K562 (cell line): ENCODE results near the gene GRAMD1B. TPM values are rescaled to one million over a fixed set of nuclear protein-coding genes. Genes with fewer than 3 reads are reported as not detected.

ENCODE experiments used
- ATAC-seq: fragments of 200-7000 bp; cut with Tn5 transposase; 3 replicates; pipeline ENCODE4 v1.9.1; 2020; ENCODE audit warnings: moderate library complexity
- BruUV-seq: library from RNA; stranded (reverse); fragments of 400-500 nt; replicated peaks from 2 replicates; lab custom pipeline; 2021; lab: Mats Ljungman, UMichigan
- CTCF ChIA-PET: fragments of 300-600 bp; formaldehyde crosslinking; extraction: SDS; loops from one replicate; lab custom pipeline; 2021; ENCODE audit warnings: low intra/inter-chr PET ratio; lab: Yijun Ruan, JAX
- POLR2A ChIA-PET: fragments of 300-600, 350-650 bp; sonication (Branson Sonifier 250); formaldehyde crosslinking; extraction: SDS; loops from one replicate; lab custom pipeline; 2021; ENCODE audit warnings: antibody characterized with exemption, inconsistent platforms; lab: Yijun Ruan, JAX
- DNase-seq, 4 experiments: peaks; one replicate each; pipeline versions ENCODE4 v3.0.0 to v3.0.0-alpha.2; 2011 to 2018; ENCODE audit warnings: low spot score in 3 of 4, mixed read lengths in 3 of 4; ENCODE audit errors: extremely low read depth in 1 of 4
- FAIRE-seq: peaks from 2 replicates; lab custom pipeline; 2011; peaks lifted over from hg19 to GRCh38; lab: Jason Lieb, UNC
- H2AFZ ChIP-seq: 2 replicates; pipeline ENCODE4 v1.6.0; 2011; ENCODE audit warnings: low read depth, low read length, control low read depth, inconsistent platforms
- H3K27ac ChIP-seq: fragments of 200-600 bp; 3 replicates; pipeline ENCODE4 v1.8.0; 2011; ENCODE audit warnings: low read depth, mild to moderate bottlenecking, control low read depth, inconsistent platforms, low read length, moderate library complexity, mixed read lengths; ENCODE audit errors: extremely low read depth
- H3K27me3 ChIP-seq, 2 experiments: fragments of 300-600 bp in 1 of 2; 2 replicates in 1 of 2; 3 replicates in 1 of 2; pipeline versions ENCODE4 v1.6.0 to v1.8.0; 2011; ENCODE audit warnings: inconsistent platforms in 2 of 2, low read length in 2 of 2, mild to moderate bottlenecking in 1 of 2, mixed read lengths in 1 of 2, moderate library complexity in 1 of 2; ENCODE audit not compliant: control insufficient read depth in 2 of 2, insufficient read depth in 2 of 2
- H3K36me3 ChIP-seq: fragments of 300-600 bp; 3 replicates; pipeline ENCODE4 v1.8.0; 2011; ENCODE audit warnings: mild to moderate bottlenecking, low read length, inconsistent platforms; ENCODE audit not compliant: control insufficient read depth, insufficient read depth
- H3K4me1 ChIP-seq, 2 experiments: fragments of 200-600 bp in 1 of 2; replicated peaks in 1 of 2; 2 replicates in 1 of 2; 3 replicates in 1 of 2; pipeline versions ENCODE4 v1.5.1 to v1.8.0; 2011; ENCODE audit warnings: inconsistent platforms in 2 of 2, low read length in 2 of 2, mild to moderate bottlenecking in 1 of 2, mixed read lengths in 1 of 2, moderate library complexity in 1 of 2; ENCODE audit not compliant: control insufficient read depth in 2 of 2, insufficient read depth in 2 of 2
- H3K4me2 ChIP-seq: 2 replicates; pipeline ENCODE4 v1.6.1; 2011; ENCODE audit warnings: low read length, control low read depth, inconsistent platforms, mixed read lengths; ENCODE audit not compliant: insufficient read depth
- H3K4me3 ChIP-seq: fragments of 200-600 bp; sonication (generic), shearing (Covaris generic); 2 replicates; pipeline ENCODE4 v1.5.1; 2016; ENCODE audit warnings: control low read depth, inconsistent platforms
- H3K79me2 ChIP-seq: fragments of 200-600 bp; 3 replicates; pipeline ENCODE4 v1.8.0; 2011; ENCODE audit warnings: low read length, inconsistent platforms; ENCODE audit not compliant: control insufficient read depth, insufficient read depth
- H3K9ac ChIP-seq, 2 experiments: 2 replicates each; pipeline versions ENCODE4 v1.6.0 to v1.6.1; 2011; ENCODE audit warnings: low read depth in 2 of 2, low read length in 2 of 2, control low read depth in 1 of 2, inconsistent platforms in 1 of 2, mild to moderate bottlenecking in 1 of 2, mixed read lengths in 1 of 2; ENCODE audit not compliant: insufficient read depth in 1 of 2
- H3K9me1 ChIP-seq: one replicate; pipeline ENCODE4 v1.6.0; 2011; ENCODE audit warnings: inconsistent platforms, mild to moderate bottlenecking, low read length, moderate library complexity; ENCODE audit not compliant: control insufficient read depth, insufficient read depth
- H3K9me3 ChIP-seq: replicated peaks from 2 replicates; pipeline ENCODE4 v1.5.1; 2011; ENCODE audit warnings: low read depth, low read length, inconsistent platforms; ENCODE audit not compliant: control insufficient read depth, insufficient read depth
- H4K20me1 ChIP-seq: replicated peaks from 2 replicates; pipeline ENCODE4 v1.6.1; 2011; ENCODE audit warnings: low read length, inconsistent platforms, mixed read lengths; ENCODE audit not compliant: control insufficient read depth, insufficient read depth
- BHLHE40 ChIP-seq: IDR thresholded peaks from 2 replicates; pipeline ENCODE4 v1.6.1; 2011; ENCODE audit warnings: low read length, improper control_type of control experiment
- KDM5B ChIP-seq: fragments of 200-600 bp; sonication (generic); IDR thresholded peaks from 2 replicates; pipeline ENCODE4 v1.6.1; 2012; ENCODE audit warnings: low read depth, mild to moderate bottlenecking, moderate library complexity, low read length, control low read depth, inconsistent platforms; ENCODE audit not compliant: insufficient replicate concordance
- ZKSCAN8 ChIP-seq: fragments of 200-800 bp; sonication (Bioruptor generic); IDR thresholded peaks from 2 replicates; pipeline ENCODE4 v1.6.1; 2016; ENCODE audit warnings: missing genetic modification characterization, missing compliant biosample characterization
- ZNF75A ChIP-seq: fragments of 450-650 bp; formaldehyde crosslinking; IDR thresholded peaks from 2 replicates; pipeline ENCODE4 v1.4.0; 2020; ENCODE audit warnings: mild to moderate bottlenecking
- ZNF780A ChIP-seq: fragments of 250-450 bp; sonication (Bioruptor Pico); IDR thresholded peaks from 2 replicates; pipeline ENCODE4 v1.5.0; 2021; ENCODE audit warnings: mild to moderate bottlenecking
- WGBS: fragments of 100-300 bp; shearing (Covaris generic); methylation state at CpG from one replicate; pipeline ENCODE4 v1.1.6; 2016; ENCODE audit warnings: low coverage, mixed read lengths; ENCODE audit not compliant: insufficient coverage; ENCODE audit errors: missing lambda C conversion rate; 5-methylcytosine and 5-hydroxymethylcytosine counted together
- in situ Hi-C: fragments of 300-500 bp; cut with MboI; formaldehyde crosslinking; loops from 4 replicates; pipeline ENCODE4 v1.15.0; 2018; ENCODE audit warnings: inconsistent platforms, mixed read lengths
- intact Hi-C: fragments of 100-400 bp; cut with micrococcal nuclease; formaldehyde crosslinking; loops from 2 replicates; pipeline ENCODE4 v1.14.2; 2022
- polyA plus RNA-seq, 8 experiments: library from polyadenylated mRNA; depleted of rRNA in 4 of 8; stranded (reverse) in 5 of 8; unstranded in 3 of 8; fragments of >200 nt; fragmentation: Nextera tagmentation in 2 of 8; fragmentation: Illumina TruSeq in 1 of 8; extraction: Ambion mirVana in 2 of 8; extraction: Trizol in 1 of 8; gene quantifications; 2 replicates each; pipeline versions ENCODE4 v1.2.1 to v1.2.3, GENCODE V29; 2011 to 2014; ENCODE audit warnings: inconsistent platforms in 1 of 8, missing spikeins in 1 of 8
- total RNA-seq, 7 experiments: library from RNA; depleted of rRNA in 6 of 7; stranded (reverse); fragments of >200 nt in 6 of 7; fragmentation: Illumina TruSeq in 2 of 7; extraction: Trizol in 2 of 7; gene quantifications; 2 replicates each; pipeline versions ENCODE4 v1.2.1 to v1.2.3, GENCODE V29; 2011 to 2021; ENCODE audit warnings: low replicate concordance in 1 of 7
- TF ChIP-seq, protein P1 (sequence below): fragments of 200-400 bp; formaldehyde crosslinking; IDR thresholded peaks from 2 replicates; pipeline ENCODE4 v1.6.1; 2017; ENCODE audit warnings: mild to moderate bottlenecking, low read depth, low read length, moderate library complexity
- TF ChIP-seq, protein P2 (sequence below): fragments of 450-650 bp; IDR thresholded peaks from 2 replicates; pipeline ENCODE4 v1.6.1; 2016; ENCODE audit warnings: low read depth
- TF ChIP-seq, protein P3 (sequence below): fragments of 250-450 bp; sonication (Bioruptor Pico); IDR thresholded peaks from 2 replicates; pipeline ENCODE4 v1.5.0; 2021; ENCODE audit warnings: mild to moderate bottlenecking, borderline replicate concordance

GRAMD1B gene
- total and polyA plus RNA-seq, 9 of the 15 experiments (the other 6 are each of a cell fraction or from before 2014, with no cell fraction given): 0.31 TPM; not detected in 8

DNA sequence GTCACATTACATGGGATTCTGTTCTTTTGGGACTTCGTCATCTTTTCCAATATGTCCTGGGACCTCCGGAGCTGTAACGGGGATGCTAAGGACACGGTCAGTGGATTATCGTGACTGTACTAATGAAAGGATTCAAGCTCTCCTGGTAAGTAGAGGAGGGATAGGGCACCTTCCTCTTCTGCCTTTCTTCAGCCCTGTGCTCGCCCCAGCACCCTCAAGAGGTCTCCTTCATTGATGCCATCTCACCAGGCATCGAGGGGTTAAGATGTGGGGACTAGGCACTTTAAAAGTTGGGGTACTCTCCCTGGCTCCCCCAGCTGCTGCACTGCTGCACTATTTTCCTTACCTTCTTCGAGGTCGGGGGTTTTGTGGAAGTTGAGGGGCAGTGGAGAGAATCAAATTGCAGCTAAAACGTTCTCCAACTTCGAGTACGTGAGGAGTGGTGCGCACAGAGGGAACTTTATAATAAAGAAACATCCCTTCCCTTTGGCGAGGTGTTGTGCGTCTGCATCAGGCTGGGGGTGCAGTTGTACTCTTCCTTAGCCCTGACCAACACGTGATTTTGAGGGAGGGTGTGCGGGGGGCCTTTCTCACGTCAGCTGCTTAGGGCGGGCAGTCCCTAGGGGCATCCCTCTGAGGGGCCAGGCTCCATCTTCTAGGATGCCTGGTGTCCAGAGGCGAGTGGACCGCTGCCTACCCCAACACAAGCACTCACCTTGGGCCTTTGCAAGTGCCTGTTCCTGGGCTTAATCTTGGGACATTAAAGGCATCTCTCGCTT, 96.1 kb downstream of the GRAMD1B start:
- H3K36me3 ChIP-seq: no peaks in the 10 kb centered on the region
- DNase-seq (no peak), ATAC-seq (no peak), FAIRE-seq (no peak)
- intact Hi-C loops (no loop called here), in situ Hi-C loops (no loop called here)
- no TSS peak for BruUV-seq
- H3K4me3 ChIP-seq: no peak overlapping the region
- H3K27ac ChIP-seq: no peak overlapping the region
- no peak overlapping the region for H3K9ac ChIP-seq
- CTCF ChIA-PET: no interaction called here
- H3K79me2 ChIP-seq: no peaks in the 10 kb centered on the region
- no peaks in the 10 kb centered on the region for H3K9me1 ChIP-seq
- no peaks in the 10 kb centered on the region for H3K9me3 ChIP-seq
- under 1% methylated on average over 22 of the region's 22 CpGs for WGBS
- H3K4me2 ChIP-seq: no peak overlapping the region
- H2AFZ ChIP-seq: no peak overlapping the region
- POLR2A ChIA-PET: interaction anchor here (0.7 to 1.5 kb wide), 2 partner anchors 10 to 42 kb away, joined by 3 to 5 read pairs; no protein-coding TSS in a partner anchor
- no peaks in the 10 kb centered on the region for H4K20me1 ChIP-seq
- peaks cover 0 to 10% of the 10 kb centered on the region in 2 experiments; a peak in 2 of 5 replicates for H3K27me3 ChIP-seq
- no peaks in the 10 kb centered on the region for H3K4me1 ChIP-seq
- TF ChIP-seq, protein P1, sequence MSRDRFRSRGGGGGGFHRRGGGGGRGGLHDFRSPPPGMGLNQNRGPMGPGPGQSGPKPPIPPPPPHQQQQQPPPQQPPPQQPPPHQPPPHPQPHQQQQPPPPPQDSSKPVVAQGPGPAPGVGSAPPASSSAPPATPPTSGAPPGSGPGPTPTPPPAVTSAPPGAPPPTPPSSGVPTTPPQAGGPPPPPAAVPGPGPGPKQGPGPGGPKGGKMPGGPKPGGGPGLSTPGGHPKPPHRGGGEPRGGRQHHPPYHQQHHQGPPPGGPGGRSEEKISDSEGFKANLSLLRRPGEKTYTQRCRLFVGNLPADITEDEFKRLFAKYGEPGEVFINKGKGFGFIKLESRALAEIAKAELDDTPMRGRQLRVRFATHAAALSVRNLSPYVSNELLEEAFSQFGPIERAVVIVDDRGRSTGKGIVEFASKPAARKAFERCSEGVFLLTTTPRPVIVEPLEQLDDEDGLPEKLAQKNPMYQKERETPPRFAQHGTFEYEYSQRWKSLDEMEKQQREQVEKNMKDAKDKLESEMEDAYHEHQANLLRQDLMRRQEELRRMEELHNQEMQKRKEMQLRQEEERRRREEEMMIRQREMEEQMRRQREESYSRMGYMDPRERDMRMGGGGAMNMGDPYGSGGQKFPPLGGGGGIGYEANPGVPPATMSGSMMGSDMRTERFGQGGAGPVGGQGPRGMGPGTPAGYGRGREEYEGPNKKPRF: no peak
- no peak for TF ChIP-seq BHLHE40
- TF ChIP-seq, protein P2, sequence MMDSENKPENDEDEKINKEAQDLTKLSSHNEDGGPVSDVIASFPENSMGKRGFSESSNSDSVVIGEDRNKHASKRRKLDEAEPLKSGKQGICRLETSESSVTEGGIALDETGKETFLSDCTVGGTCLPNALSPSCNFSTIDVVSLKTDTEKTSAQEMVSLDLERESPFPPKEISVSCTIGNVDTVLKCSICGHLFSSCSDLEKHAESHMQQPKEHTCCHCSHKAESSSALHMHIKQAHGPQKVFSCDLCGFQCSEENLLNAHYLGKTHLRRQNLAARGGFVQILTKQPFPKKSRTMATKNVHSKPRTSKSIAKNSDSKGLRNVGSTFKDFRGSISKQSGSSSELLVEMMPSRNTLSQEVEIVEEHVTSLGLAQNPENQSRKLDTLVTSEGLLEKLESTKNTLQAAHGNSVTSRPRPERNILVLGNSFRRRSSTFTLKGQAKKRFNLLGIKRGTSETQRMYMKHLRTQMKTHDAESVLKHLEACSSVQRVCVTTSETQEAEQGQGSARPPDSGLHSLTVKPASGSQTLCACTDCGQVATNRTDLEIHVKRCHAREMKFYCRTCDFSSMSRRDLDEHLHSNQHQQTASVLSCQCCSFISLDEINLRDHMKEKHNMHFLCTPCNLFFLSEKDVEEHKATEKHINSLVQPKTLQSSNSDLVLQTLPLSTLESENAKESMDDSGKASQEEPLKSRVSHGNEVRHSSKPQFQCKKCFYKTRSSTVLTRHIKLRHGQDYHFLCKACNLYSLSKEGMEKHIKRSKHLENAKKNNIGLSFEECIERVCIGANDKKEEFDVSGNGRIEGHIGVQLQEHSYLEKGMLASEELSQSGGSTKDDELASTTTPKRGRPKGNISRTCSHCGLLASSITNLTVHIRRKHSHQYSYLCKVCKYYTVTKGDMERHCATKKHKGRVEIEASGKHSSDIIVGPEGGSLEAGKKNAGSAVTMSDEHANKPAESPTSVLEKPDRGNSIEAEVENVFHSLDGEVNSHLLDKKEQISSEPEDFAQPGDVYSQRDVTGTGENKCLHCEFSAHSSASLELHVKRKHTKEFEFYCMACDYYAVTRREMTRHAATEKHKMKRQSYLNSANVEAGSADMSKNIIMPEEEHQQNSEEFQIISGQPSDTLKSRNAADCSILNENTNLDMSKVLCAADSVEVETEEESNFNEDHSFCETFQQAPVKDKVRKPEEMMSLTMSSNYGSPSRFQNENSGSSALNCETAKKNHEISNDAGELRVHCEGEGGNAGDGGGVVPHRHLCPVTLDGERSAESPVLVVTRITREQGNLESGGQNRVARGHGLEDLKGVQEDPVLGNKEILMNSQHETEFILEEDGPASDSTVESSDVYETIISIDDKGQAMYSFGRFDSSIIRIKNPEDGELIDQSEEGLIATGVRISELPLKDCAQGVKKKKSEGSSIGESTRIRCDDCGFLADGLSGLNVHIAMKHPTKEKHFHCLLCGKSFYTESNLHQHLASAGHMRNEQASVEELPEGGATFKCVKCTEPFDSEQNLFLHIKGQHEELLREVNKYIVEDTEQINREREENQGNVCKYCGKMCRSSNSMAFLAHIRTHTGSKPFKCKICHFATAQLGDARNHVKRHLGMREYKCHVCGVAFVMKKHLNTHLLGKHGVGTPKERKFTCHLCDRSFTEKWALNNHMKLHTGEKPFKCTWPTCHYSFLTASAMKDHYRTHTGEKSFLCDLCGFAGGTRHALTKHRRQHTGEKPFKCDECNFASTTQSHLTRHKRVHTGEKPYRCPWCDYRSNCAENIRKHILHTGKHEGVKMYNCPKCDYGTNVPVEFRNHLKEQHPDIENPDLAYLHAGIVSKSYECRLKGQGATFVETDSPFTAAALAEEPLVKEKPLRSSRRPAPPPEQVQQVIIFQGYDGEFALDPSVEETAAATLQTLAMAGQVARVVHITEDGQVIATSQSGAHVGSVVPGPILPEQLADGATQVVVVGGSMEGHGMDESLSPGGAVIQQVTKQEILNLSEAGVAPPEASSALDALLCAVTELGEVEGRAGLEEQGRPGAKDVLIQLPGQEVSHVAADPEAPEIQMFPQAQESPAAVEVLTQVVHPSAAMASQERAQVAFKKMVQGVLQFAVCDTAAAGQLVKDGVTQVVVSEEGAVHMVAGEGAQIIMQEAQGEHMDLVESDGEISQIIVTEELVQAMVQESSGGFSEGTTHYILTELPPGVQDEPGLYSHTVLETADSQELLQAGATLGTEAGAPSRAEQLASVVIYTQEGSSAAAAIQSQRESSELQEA: no peak
- TF ChIP-seq ZKSCAN8 (CRISPR knock-in tag): no peak
- TF ChIP-seq KDM5B: no peak
- TF ChIP-seq, protein P3, sequence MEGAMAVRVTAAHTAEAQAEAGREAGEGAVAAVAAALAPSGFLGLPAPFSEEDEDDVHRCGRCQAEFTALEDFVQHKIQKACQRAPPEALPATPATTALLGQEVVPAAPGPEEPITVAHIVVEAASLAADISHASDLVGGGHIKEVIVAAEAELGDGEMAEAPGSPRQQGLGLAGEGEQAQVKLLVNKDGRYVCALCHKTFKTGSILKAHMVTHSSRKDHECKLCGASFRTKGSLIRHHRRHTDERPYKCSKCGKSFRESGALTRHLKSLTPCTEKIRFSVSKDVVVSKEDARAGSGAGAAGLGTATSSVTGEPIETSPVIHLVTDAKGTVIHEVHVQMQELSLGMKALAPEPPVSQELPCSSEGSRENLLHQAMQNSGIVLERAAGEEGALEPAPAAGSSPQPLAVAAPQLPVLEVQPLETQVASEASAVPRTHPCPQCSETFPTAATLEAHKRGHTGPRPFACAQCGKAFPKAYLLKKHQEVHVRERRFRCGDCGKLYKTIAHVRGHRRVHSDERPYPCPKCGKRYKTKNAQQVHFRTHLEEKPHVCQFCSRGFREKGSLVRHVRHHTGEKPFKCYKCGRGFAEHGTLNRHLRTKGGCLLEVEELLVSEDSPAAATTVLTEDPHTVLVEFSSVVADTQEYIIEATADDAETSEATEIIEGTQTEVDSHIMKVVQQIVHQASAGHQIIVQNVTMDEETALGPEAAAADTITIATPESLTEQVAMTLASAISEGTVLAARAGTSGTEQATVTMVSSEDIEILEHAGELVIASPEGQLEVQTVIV (CRISPR knock-in tag): no peak
- no peak for TF ChIP-seq ZNF780A (CRISPR knock-in tag)
- TF ChIP-seq ZNF75A (CRISPR knock-in tag): no peak
